ENCODE results near the gene ZNF200.

ZNF200 gene

DNA sequence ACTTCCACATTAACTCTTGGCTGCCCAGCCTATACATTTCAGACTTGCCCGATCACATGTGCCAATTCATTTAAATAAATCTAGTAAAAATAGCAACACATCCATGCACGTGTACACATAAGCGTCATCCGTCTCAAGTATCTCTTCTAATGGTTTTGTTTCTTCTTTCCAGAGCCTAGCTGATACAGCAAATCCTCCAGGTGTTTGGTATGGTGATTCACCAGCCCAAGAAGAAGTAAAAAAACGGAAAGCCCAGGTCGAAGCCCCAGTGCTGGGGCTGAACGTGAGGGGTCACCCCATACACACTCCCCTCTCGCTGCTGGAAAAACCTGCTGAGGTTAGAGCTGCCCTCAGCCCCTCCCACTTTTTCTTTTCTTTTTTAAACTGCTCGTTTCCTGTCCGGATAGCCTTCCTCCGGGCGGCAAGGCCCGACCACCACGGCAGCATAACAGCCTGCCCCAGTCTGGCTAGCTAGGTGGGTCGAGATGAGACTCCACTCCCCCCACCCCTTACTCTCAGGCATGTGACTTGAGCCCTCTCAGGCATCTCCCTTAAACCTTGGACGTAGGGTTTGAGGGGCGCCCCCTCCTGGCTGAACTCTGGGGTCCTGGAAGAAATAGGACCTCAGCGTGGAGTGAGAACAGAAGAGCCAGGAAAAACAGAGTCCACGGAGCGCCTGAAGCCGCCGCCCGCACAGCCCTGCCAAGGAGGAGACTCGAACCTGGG, 60.9 kb downstream of the ZNF200 start:
- Histone ChIP-seq H3K36me3 (ENCODE audit: insufficient read depth, low read length) (no peaks in the 10 kb centered on the region), H3K4me2 (ENCODE audit: insufficient read depth, low read length) (peak overlapping the region; percentile 56), H2AFZ (ENCODE audit: low read depth, low read length) (peak overlapping the region; percentile 62), H3K9ac (ENCODE audit: low read depth, low read length) (peak overlapping the region; percentile 1; the same call in 1 of the 2 replicates), H3K4me1 (ENCODE audit: insufficient read depth, low read length) (peaks cover 11% of the 10 kb centered on the region), H3K79me2 (ENCODE audit: insufficient read depth, low read length) (no peaks in the 10 kb centered on the region), H3K27me3 (ENCODE audit: insufficient read depth, low read length, poor library complexity) (no peaks in the 10 kb centered on the region), H3K4me3 (ENCODE audit: low read depth in 1 of 2, low read length in 2 of 2) (peak overlapping the region in 1 of 2 experiments; percentile 38; a peak in 2 of 4 replicates), H4K20me1 (ENCODE audit: insufficient read depth, low read length) (no peaks in the 10 kb centered on the region), H3K27ac (ENCODE audit: low read length) (no peak overlapping the region), H3K9me3 (ENCODE audit: insufficient read depth, low read length, severe bottlenecking) (no peaks in the 10 kb centered on the region)
- no peak for TF ChIP-seq EZH2 (IDR thresholded peaks at IDR 0.05; ENCODE audit: borderline replicate concordance, low read depth, low read length, severe bottlenecking)
- TF ChIP-seq, protein P1, sequence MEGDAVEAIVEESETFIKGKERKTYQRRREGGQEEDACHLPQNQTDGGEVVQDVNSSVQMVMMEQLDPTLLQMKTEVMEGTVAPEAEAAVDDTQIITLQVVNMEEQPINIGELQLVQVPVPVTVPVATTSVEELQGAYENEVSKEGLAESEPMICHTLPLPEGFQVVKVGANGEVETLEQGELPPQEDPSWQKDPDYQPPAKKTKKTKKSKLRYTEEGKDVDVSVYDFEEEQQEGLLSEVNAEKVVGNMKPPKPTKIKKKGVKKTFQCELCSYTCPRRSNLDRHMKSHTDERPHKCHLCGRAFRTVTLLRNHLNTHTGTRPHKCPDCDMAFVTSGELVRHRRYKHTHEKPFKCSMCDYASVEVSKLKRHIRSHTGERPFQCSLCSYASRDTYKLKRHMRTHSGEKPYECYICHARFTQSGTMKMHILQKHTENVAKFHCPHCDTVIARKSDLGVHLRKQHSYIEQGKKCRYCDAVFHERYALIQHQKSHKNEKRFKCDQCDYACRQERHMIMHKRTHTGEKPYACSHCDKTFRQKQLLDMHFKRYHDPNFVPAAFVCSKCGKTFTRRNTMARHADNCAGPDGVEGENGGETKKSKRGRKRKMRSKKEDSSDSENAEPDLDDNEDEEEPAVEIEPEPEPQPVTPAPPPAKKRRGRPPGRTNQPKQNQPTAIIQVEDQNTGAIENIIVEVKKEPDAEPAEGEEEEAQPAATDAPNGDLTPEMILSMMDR (IDR thresholded peaks at IDR 0.05; ENCODE audit: borderline replicate concordance, extremely low read depth, low read length, poor library complexity, severe bottlenecking), result peak; percentile 72
- DNase-seq, result peak; percentile 68
- ATAC-seq (ENCODE audit: insufficient read depth, low read depth), result peak; percentile 79
